Forelimb muscle (tissue), 1 donor: ENCODE measurements around the gene HOXC11. TPM values are rescaled to one million over a fixed set of nuclear protein-coding genes. Genes with fewer than 3 reads are reported as not detected.

Experiments
- DNase-seq: peaks from one replicate; pipeline ENCODE4 v3.0.0-alpha.2; 2013; ENCODE audit warnings: low read depth
- polyA plus RNA-seq: library from polyadenylated mRNA; unstranded; fragments of 120-200 nt; gene quantifications from one replicate; pipeline ENCODE4 v1.2.1, GENCODE V29; 2013; ENCODE audit not compliant: insufficient read length

The HOXC11 gene
- polyA plus RNA-seq, 1 donor = not detected

- no peak for DNase-seq
Observed at GRCh38 chr12:54009171-54010052, 36.5 kb downstream of the HOXC11 start.

DNA sequence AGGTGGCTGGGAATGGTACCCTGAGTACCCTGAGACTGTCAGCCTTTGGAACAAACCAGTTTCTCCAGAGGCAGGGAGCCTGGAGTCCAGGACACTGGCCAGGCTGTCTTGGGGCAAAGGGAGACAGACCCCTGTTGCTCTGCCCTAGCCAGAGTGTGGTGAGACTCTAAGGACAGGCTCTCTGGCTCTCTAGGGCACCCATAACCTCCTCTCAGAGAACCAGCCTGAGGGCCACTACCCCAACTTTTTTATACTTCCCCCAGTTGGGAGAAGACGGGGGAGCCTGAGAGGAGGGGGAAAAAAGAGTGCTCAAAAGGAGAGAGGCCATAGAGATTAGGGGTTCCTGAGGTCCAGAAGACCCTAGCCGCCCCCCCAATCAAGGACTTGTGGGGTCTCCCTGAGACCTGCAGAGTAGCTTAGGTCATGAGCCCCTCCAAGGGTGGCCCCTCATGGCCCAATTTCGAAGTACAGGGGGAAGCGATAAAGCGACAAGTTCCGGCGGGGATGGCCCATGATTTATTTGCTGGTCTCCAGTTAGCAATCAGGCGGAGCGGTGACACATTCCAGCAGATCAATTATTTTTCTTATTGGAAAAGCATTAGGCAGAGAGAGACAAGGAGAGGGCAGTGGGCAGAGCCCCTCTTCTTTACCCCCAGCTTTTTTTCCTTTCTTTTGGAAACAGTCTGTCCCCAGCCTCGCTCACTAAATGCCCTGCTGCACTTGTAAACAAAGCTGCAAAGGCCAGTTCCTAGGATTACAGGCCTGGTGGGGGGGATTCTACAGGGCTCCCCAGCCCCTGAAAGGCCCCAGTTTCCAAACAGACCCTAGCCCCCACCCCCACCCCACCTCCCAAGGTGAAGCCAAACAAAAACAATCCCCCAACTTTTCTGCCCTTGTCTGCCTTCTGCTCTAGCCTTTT lies 37.4 kb downstream of the HOXC11 start:
- no peak for DNase-seq

GRCh38 chr12:54010972-54011664 lies 38.2 kb downstream of the HOXC11 start:
- no peak for DNase-seq

DNA sequence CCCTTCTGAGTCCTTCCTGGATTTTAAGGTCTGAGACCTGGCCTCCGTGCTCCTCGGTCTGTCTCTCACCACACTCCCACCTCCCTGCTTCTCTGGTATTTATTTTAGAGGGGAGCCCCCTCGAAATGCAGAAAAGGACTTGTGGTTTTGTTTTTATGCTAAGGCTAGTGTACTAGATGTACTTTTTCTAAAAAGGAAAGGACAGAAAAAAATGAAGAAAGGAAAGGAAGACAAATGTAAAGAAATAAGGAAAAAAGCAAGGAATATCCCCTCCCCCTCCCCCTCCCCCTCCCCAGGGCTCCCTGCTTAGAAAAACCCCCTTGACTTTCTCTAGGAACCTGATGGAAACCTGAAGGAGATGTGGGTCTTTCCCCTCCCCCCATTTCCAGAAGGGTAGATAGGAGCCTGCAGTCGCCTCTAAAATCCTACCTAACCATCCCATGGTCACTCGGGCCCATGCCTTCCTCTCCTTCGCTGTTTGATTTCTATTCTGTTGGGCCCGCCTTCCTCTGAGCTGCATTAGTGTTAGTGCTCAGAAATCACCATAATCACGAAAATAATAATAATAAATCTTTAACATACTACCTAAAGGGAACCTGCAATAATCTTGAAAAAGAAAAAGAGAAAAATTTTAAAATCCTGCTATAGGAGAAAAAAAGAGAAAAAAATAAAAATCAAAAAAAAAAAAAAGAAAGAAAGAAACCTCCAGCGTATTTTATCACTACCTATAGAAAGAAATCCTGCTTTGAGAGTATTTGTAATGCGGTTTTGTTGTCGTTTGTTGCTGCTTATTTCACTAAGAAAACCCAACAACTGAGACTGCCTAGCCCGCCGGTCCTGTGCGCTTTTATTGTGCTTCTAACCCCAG lies 39.0 kb downstream of the HOXC11 start:
- DNase-seq = no peak

GRCh38 chr12:54012631-54013409 lies 39.9 kb downstream of the HOXC11 start:
- no peak for DNase-seq

DNA sequence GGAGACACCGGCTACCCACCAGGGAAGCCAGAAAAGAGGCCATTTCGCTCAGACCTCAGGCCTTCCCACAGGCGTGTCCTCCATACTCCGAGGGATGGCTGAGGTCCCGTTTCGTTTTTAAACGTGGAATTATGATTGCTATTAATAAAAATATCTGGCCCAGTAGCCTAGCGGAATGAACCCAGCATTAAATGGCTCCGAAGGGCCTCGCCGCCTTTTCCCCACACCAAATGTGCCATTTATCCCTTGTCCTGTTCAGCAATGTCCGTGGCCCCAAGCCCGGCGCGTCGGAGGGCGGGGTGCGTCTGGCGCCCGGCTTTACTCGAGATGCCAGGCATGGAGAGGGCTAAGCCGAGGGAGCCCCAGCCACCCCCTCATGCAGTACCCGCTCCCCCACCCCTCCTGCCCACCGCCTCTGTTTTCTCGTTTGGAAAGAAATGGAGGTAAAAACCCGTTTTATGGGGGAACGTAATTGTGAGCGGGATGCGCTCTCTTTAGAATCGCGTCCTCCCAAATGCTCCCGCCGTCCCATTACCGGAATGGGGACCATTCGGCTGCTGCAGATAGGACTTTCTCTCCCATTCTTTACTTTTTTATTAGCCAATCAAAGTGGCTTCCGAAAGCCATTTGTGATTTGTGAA lies 41.6 kb downstream of the HOXC11 start:
- no peak for DNase-seq

GRCh38 chr12:54015018-54015931 lies 42.3 kb downstream of the HOXC11 start:
- no peak for DNase-seq

- DNase-seq = no peak
Observed at GRCh38 chr12:54016051-54016450, 43.1 kb downstream of the HOXC11 start.

- DNase-seq = no peak
Observed at GRCh38 chr12:54016478-54016964, 43.6 kb downstream of the HOXC11 start.

DNA sequence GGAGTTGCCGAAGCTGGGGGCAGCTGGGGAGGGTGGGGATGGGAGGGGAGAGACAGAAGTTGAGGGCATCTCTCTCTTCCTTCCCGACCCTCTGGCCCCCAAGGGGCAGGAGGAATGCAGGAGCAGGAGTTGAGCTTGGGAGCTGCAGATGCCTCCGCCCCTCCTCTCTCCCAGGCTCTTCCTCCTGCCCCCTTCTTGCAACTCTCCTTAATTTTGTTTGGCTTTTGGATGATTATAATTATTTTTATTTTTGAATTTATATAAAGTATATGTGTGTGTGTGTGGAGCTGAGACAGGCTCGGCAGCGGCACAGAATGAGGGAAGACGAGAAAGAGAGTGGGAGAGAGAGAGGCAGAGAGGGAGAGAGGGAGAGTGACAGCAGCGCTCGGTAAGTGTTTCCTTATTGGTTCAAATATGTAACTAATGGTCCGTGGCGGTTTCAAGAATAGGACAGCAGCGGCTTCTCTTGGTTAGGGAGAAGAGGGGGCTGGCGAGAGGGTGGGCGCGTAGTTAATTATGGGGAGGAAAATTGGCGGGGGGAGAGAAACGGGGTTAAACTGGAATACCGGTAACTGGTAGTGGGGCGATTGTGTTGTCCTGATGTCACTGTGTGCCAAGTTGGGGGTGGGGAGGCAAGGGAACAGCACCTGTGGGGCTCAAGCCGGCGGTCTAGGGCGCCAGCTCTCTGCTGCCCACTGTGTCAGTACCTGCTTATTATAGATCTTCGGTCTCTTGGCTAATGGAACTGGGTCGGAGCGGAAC lies 44.3 kb downstream of the HOXC11 start:
- DNase-seq = no peak

DNA sequence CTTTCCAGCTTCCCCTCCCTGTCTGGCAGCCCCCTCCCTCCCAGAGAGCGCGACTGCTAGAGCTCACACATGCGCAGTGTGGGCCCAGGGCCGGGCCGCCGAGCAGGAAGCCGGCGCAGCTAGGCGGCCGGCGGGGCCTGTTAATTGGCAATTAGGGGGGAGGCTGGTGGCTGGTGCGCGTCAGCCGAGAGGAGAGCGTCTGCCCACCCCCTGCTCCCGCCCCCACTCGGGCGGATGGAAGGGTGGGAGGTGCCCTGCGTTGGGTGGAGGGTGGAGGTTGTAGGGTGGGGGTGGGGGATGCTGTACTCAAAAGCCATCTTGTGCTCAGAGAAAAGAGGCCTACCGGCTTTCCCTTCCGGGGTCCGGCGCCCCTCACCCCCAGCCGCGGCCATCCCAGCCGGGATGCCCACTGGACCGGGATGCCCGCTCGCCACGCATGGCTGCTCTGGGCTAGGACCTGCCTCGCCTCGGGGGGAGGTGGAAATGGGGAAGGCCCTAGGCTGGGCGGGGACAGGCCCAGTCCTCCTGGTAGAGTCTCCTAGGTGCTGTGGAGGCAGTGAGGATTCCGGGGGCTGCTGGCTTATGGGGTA lies 45.0 kb downstream of the HOXC11 start:
- DNase-seq = peak; percentile 50

- no peak for DNase-seq
Observed at GRCh38 chr12:54018468-54018984, 45.6 kb downstream of the HOXC11 start.

DNA sequence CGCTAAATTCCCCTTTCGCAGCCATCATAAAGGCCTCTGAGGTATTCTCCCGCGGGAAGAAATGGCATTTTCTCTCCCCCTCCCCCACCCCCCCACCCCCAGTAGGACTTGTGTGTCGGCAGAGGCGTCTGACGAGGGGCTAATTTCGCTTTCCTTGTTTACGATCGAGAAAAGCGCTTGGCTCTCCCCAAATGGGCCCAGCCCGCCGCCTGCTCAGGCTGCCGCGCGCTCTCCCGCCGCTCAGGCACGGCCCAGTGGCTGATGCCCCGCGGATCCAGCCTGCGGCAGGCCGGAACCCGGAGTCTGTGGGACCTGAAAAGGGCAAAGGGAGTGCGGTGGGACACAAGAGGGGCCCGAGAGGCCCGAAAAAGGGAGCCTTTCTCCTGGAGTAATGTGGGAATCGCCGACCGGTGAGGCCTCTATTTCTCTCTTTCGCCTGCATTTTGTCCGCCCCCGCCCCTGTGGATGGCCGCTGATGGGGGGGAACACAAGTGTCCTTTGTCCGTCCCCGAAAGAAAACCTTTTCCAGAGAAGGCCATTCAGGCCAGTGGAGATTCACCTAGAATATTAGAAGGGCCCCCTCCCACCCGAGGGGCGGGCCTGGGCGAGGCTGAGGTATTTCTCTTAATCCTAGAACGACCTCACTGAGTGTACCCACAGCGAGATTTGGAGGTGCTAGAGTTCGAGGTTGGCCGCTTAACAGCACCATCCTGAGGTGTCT lies 46.3 kb downstream of the HOXC11 start:
- no peak for DNase-seq

DNA sequence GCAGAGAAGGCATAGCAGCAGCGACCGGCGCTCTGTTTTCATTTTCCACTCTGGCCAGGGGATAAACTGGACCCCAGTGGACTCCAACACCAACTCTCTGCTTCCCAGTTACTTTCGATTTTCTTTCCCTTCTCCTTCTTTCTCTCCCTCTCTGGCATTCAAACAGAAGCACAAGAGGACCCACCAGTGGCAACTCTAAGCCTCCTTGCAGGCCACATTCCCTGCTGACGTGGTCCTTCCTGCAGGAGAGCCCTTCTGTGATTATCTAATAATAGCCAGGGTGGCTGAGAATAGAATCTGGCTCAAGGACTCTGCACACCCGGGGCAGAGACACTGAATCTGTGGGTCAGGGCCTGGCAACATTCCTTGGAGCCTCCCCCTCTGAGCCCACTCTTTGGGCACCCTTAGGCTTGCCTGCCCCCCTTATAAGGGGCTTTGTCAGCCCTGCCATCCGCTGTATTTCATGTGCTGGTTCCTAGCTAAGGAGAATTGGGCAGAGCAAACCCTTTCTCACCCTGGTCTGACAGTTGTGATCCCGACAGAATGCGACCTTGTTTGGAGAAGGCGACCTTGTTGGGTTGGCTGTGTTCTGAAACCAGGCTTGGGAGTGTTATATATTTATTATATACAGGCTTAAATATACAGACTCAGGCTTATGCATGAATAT lies 47.1 kb downstream of the HOXC11 start:
- DNase-seq = no peak

DNA sequence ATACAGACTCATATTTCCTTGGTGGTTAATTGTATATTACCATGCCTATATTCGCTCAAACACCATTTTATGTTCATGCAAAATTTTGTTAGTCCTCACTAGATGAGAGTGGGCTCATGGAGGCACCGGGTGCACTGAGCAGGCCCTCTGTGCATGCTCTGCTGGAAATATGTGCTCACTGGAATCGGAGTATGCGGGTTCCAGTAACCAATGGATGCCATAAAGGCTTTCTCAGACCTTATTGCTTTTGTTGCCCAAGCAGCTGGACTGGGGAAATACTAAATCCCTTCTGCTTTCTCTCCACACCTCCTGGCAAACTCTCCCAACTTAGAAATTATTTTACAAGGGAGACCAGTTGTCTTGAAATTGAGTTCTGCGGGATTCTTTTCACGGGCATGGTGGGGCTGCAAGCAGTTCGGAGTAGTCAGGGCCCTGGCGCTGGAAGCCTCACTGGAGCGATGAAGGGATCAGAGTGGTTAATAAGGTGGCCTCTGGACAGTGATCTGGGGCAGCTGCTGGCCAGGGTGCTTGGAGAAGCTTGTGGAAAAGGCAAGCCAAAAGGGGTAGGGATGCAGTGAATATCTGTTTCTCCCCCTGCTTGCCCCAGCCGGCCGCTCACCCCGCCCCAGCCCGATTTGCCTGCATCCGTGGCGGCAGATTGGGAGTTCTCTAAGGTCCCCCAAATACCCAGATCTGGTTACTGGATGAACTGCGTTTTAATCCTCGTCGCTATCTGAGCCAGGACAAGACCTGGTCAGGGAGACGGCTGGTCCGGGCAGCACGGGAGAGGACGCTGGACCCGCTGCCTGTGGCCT lies 47.9 kb downstream of the HOXC11 start:
- no peak for DNase-seq
